HG02973 (cell line): ENCODE data around the gene CCDC47.

Source experiments
- ATAC-seq: cut with Tn5 transposase; IDR thresholded peaks from one replicate; pipeline ENCODE4 v1.9.1; 2021; ENCODE audit warnings: moderate library complexity; ENCODE audit not compliant: unreplicated experiment

CCDC47 gene

DNA sequence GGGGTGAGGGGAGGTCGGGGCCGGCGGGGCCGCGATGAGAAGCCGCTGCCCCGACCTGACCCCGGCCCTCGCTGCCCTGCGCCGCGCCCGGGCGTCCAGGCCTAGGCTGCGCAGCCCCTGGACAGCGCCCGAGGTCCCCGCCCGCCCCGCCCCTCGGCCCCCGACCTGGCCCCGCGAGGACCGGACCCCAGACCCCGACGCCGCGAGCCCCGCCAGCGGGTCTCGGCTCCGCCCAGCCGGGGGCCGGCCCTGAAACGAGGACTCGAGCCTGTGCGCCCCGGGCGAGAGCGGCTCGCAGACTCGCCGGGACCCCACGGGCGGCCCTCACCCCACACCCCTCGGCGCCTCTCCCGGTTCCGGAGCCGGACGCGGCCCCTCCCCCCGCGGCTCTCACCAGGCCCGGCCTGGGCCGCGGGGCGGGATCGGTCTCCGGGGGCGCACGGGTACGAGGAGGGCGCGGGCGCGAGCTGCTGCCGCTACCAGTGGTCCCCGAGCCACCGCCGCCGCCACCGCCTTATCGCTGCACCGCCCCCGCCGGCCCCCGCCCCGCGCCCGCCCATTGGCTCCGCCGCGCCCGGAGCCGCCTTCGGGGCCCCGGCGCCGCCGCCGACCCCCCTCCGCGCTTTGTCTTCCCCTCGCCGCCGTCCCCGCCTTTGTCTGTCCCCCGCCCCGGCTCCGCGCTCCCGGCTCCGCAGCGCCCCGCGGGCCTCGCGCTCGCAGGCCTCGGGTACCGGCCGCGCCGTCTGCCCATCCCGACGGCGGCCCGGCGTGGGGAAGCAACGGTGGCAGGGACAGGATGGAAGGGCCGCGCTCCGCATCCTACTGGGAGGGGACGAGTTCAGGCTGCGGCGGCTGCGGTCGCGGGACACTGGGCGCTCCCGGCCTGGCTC, 73.5 kb downstream of the CCDC47 start, which contains the start of gene LIMD2:
Gene LIMD2, minus strand, starts transcription at position 488 of the 890 bp plus-strand sequence. CDS start 827 bp downstream, outside the sequence.
- ATAC-seq, result no peak

DNA sequence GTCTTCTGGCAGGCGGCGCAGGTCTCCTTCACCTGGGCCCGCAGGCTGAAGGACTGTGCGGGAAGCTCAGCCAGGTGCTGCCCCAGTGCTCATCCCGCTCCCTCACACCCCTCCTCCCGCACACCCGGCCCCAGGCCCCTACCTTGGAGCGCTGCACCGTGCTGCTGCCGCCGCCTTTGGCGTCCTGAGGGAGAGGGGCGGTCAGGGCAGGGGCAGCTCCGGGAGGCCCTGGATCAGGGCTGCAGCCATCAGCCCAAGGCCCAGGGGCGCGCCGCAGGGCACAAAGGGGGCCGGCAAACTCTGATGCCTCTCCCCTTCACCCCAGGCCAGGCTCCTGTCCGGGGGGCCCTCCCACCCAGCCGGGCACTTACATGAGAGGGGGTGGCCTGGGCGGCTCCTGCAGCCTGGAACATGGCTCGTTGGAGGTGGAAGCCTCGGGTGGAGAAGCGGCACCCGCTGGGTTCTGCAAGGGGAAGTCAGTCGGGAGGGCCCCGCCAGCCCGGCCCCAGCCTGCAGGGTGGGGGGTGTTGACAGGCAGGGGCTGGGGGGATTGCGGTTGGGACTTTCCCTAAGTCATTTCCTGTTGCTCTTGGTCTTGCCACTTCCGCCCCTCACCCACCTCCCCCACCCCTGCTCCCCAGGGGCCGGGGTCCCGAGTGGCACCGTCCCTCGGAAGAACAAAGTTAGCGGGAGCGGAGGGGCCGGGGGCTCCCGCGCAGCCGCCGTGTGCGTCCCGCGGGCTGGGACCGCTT, 74.3 kb downstream of the CCDC47 start:
- no peak for ATAC-seq

DNA sequence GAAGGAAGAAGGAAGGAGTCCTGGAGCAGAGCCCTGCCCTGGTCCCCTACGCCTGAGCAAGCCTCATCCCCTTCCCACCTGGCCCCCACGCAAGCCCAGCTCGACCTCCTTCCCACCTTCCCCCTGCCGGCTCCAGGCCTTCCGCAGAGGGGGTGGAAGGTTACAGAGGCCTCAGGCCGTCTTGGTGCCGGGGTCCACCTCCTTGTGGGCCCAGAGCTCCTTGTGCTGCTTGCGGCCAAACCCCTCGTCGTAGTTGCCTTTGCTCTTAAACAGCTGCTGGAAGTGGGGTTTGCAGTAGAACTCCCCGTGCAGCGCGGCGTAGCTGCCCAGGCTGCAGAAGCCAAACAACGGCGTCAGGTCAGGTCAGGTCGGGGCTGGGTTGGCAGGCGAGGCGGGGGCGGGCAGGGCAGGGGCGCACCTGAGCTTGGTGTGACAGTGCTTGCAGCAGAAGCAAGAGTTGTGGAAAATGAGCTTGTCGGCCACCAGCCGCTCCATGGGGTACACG, 75.0 kb downstream of the CCDC47 start:
- ATAC-seq, result no peak

DNA sequence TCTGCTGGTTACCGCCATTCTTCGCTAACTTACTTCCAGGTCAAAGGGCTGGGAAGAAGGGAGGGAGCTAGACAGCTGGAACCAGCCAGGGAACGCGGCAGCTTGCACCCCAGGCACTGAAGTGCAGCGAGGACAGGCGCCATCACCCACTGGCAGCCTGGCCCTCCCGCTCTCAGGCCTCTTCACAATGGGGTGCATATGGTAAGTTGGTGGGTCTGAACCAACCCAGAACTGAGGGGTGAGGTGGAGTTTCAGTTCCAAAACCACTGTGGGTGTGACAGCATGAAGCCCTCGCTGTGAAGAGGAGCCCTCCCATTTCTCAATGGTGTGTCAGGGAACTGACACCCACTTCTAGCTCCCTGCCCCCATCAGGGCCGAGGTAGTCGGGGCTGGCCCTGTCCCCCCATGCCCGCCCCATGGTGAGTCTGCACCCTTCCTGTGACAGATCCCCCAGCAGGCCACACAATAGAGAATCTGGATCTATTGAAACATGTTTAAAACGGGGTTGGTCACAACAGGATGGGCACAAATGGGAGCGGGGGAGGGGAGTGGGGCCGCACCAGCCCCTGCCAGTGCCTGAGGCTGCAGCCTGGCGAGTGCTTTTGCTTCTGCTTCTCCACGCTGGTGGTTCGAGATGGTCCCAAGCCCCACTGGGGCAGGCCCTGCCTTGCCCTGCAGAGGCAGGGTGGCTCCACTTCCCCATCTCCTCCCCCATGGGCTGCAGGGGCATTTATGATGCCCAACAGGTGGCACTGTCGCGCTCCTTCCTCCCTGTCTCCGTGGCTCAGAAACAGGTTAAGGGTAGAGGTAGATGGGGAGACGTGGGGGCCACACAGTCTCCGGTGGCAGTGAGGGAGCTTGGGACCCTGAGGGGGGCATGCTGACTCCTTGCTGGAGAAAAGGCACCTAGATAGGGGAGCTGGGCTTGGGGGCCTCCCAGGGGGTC, 75.8 kb downstream of the CCDC47 start:
- no peak for ATAC-seq

DNA sequence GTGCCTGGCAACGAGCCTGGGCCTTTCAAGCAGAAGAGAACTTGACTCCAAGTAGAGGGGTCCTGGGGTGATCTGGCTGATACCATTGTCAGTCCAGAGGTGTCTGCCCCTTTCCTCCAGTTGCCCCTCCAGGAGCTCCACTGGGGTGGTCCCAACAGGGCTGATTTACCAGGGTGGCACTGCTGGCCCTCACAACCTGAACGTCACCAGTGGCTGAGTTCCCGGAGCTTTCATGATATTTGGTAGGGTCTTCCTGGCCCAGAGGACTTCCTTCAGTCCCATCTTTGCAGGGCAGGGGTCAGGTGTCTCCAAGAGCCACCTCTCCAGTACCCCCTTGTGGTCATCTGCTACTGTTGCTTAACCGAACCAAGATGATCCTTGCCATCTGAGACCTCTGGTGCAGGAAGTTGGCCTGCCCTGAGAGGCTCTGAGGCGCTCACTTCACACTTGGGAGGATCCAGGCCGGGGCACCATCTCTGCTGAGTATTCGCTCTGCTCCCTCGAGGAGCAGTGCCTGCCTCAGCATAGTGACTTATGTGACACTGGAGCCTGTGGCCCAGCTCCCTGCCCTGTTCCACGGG, 76.9 kb downstream of the CCDC47 start:
- no peak for ATAC-seq

DNA sequence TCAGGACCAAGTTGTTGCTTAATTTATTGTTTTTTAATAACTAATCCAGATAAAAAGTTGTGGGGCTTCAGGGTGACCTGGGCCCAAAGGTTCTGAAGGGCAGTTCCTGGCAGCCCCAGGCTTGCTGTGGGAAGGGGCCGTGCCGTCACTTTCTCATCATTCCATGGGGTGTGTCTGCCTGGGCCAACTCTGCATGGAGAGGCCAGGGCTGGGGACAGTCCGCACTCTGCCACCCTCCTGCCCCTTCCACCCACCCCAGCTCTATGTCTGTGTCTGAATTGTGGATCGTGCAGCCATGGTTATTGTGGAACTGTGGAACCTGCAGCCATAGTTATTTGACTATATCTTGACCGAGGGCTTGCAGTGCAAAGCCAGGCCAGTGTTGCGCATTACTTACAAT, 77.5 kb downstream of the CCDC47 start:
- ATAC-seq, result no peak
